ENCODE data around the gene RPL28. TPM values are rescaled to one million over a fixed set of nuclear protein-coding genes. Genes with fewer than 3 reads are reported as not detected.

Gene RPL28
- total RNA-seq, 2 donors from 2014 or later, result 175 to 319 TPM

DNA sequence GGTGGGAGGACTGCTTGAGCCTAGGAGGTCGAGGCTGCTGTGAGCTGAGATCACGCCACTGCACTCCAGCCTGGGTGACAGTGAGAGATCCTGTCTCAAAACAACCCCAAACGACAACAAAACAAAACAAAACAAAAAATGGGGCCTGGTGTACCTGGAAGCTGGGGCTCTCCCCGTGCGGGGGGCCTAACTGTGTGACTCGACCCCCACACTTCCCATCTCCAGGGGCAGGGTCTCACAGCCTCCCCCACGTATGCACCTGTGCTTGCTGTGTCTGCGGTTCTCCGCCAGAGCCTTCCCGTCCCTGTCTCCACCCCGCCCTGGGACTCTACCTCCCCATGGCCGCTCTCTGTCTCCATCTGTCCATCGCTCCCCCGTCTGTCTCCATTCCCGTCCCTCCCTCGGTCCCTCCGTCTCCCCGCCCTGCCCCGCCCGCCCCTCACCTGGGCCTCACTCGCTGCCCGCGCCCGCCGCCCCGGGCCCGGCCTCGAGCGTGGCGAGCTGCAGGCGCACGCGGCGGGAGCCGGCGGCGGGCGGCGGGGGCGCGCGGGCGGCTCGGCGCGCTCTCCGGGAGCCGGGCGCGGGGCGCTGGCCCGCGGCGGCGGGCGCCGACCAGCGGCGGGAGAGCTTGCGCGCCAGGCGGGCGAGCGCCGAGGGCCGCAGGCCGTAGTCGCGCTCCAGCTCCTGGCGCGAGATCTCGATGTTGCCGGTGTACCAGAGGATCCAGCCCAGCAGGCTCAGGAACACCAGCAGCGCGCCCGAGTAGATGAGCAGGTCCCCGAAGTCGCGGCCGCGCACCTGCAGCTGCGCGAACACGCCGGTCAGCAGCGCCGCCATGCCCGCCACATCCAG, 2.2 kb upstream of the RPL28 start:
- TF ChIP-seq CTCF (IDR thresholded peaks at IDR 0.05), result peak in 1 of 2 donors; percentile 45
- no peak for DNase-seq (ENCODE audit: low spot score)
- peak overlapping the region; percentile 60 to 92 for H3K27ac ChIP-seq
- no peaks in the 10 kb centered on the region for H3K9me3 ChIP-seq
- H3K4me3 ChIP-seq, result peak overlapping the region; percentile 40 to 82
- H3K27me3 ChIP-seq, result no peaks in the 10 kb centered on the region
- peaks cover 16% of the 10 kb centered on the region for H3K36me3 ChIP-seq
- H3K4me1 ChIP-seq, result peaks cover 0 to 41% of the 10 kb centered on the region in 2 donors

DNA sequence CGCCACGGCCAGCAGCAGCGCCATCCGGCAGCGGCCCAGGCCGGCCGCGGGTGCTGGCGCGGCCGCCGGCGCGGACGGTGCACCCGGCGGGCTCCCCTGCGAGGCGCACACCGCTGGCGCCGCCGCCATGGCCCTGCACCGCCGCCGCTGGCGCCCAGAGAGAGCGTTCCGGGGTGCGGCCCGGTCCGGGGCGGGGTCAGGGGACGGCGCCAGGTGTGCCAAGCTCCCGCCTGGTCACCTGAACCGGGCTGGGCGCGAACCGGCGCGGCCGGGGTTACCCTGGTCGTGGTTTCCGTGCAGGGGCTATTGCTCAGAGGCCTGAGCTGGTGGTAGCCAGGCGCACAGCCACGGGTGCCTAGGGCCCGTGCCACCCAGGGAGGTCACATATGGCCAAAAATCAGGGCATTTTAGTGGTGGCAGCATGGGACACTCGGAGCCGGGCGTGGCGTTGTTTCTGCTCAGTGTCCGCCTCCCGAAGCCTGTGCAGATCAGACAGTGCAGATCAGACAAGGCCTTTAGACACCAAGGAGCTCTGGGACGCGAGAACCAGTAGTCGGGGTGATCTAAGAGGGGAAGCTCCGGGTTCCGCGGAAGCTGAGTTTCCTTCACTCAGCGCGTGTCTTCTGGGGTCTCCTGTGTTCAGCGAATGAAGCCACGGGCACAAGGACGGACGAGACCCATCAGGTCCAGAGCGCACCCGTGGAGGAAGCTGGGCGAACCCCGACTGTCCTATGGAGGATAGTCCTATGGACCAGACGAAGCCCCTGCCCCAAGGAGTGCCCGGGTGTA, 1.4 kb upstream of the RPL28 start, which contains the start of gene TMEM238:
Gene TMEM238, minus strand, starts transcription at position 162 of the 789 bp plus-strand sequence. Its CDS starts 33 bp downstream, at position 129.
- Histone ChIP-seq H3K27me3 (no peaks in the 10 kb centered on the region), H3K9me3 (no peaks in the 10 kb centered on the region), H3K4me1 (peaks cover 0 to 48% of the 10 kb centered on the region in 2 donors), H3K36me3 (peaks cover 24% of the 10 kb centered on the region), H3K27ac (peak within 1 kb of the TSS; percentile 91 to 92), H3K4me3 (peak within 1 kb of the TSS; percentile 58 to 82)
- no peak for TF ChIP-seq CTCF (IDR thresholded peaks at IDR 0.05)
- DNase-seq (ENCODE audit: low spot score), result no peak

DNA sequence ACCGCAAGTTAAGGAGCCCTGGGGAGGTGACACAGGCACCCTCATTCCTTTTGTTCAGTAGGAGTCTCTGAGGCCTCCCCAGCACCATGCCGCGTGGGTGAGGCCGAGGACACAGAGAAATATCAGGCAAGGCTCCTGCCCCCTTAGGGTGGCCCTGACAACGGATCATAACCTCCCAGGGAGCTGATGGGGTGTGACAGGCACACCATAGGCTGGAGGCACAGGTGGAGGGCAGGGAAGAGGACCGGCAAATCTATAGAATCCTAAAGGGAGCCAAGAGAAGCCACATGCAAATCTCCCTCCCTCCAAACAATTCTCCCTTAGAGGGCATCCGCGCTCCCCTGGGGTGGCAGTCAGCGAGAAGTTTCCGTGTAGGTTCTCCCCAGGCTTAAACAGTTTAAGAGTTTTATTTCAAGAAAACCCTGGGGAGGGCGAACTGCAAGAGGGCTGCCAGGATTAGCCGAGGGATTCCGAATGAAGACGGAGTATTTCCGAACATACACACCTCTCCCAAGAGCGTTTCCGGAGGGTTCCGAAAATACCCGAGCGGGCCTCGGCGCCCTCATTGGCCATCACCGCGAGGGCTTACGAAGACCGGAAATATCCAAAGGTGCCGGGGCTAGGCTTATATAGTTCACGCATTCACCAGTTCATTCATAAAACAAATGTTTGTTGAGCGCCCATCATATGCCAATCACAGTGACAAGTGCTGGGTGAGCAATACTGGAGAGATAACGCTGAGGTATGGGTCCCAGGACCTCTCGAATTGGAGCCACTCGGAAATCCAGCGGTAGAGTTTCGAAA, 610 bp upstream of the RPL28 start:
- H3K4me1 ChIP-seq, result peaks cover 0 to 54% of the 10 kb centered on the region in 2 donors
- no peak for TF ChIP-seq CTCF (IDR thresholded peaks at IDR 0.05)
- DNase-seq (ENCODE audit: low spot score), result peak; percentile 98
- peaks cover 32% of the 10 kb centered on the region for H3K36me3 ChIP-seq
- peak overlapping the region; percentile 58 to 82 for H3K4me3 ChIP-seq
- no peaks in the 10 kb centered on the region for H3K27me3 ChIP-seq
- no peaks in the 10 kb centered on the region for H3K9me3 ChIP-seq
- peak overlapping the region; percentile 91 to 92 for H3K27ac ChIP-seq

GRCh38 chr19:55386493-55386971, 800 bp downstream of the RPL28 start:
- H3K27me3 ChIP-seq, result no peaks in the 10 kb centered on the region
- TF ChIP-seq CTCF (IDR thresholded peaks at IDR 0.05), result no peak
- peaks cover 0 to 54% of the 10 kb centered on the region in 2 donors for H3K4me1 ChIP-seq
- peak overlapping the region; percentile 91 to 92 for H3K27ac ChIP-seq
- no peak for DNase-seq (ENCODE audit: low spot score)
- peaks cover 32% of the 10 kb centered on the region for H3K36me3 ChIP-seq
- no peaks in the 10 kb centered on the region for H3K9me3 ChIP-seq
- H3K4me3 ChIP-seq, result peak overlapping the region; percentile 58 to 82

Data from right atrium auricular region (tissue), 2 donors.